Omental fat pad (tissue), 4 donors: ENCODE results near the gene SEMA3B. TPM values are rescaled to one million over a fixed set of nuclear protein-coding genes. Genes with fewer than 3 reads are reported as not detected.

Source experiments
- ATAC-seq: fragments of 150-250 bp; one replicate; pipeline ENCODE4 v1.9.1; 2016; ENCODE audit warnings: mild to moderate bottlenecking, moderate library complexity; ENCODE audit not compliant: low FRiP score
- DNase-seq: peaks from one replicate; pipeline ENCODE4 v3.0.0-alpha.2; 2019; ENCODE audit warnings: low spot score
- CTCF ChIP-seq, 3 donors: fragments of 450-650 bp; IDR thresholded peaks; one replicate each; pipeline ENCODE4 v1.5.1; 2016 to 2017; ENCODE audit warnings: antibody characterized with exemption in 3 of 3, mild to moderate bottlenecking in 3 of 3, moderate library complexity in 2 of 3
- total RNA-seq, 4 donors: library from RNA; depleted of rRNA; stranded (reverse); fragments of >200 nt; gene quantifications; one replicate each; pipeline ENCODE4 v1.1.0, GENCODE V29; 2016

SEMA3B gene
- total RNA-seq, 4 donors from 2014 or later: 14.2 to 94.1 (median 45.4) TPM

GRCh38 chr3:50237754-50238548, 31.0 kb upstream of the SEMA3B start:
- DNase-seq (no peak), ATAC-seq (peak; percentile 35)
- TF ChIP-seq CTCF (IDR thresholded peaks at IDR 0.05): no peak

GRCh38 chr3:50238549-50239026, 30.4 kb upstream of the SEMA3B start:
- no peak for TF ChIP-seq CTCF (IDR thresholded peaks at IDR 0.05)
- ATAC-seq (no peak), DNase-seq (no peak)

GRCh38 chr3:50239649-50240048, 29.3 kb upstream of the SEMA3B start:
- no peak for ATAC-seq

GRCh38 chr3:50241163-50241562, 27.8 kb upstream of the SEMA3B start:
- TF ChIP-seq CTCF (IDR thresholded peaks at IDR 0.05): no peak

More at GRCh38 chr3:50239649-50240048, 29.3 kb upstream of the SEMA3B start:
- no peak for TF ChIP-seq CTCF (IDR thresholded peaks at IDR 0.05)
- no peak for DNase-seq

GRCh38 chr3:50241713-50242380, 27.1 kb upstream of the SEMA3B start:
- no peak for ATAC-seq
- DNase-seq: no peak
- TF ChIP-seq CTCF (IDR thresholded peaks at IDR 0.05): no peak

More at GRCh38 chr3:50241163-50241562, 27.8 kb upstream of the SEMA3B start:
- ATAC-seq (no peak), DNase-seq (no peak)

- no peak for TF ChIP-seq CTCF (IDR thresholded peaks at IDR 0.05)
- DNase-seq: no peak
- ATAC-seq: no peak
Observed at GRCh38 chr3:50242381-50242770, 26.6 kb upstream of the SEMA3B start.
